Urinary bladder (tissue), 4 donors: ENCODE measurements around the gene PIGH. TPM values are rescaled to one million over a fixed set of nuclear protein-coding genes. Genes with fewer than 3 reads are reported as not detected.
"Not testable (repeated sequence)": the region's sequence is repeated elsewhere in the genome, so short reads cannot be mapped to it uniquely, and the experiment has no call there.

ENCODE experiments used
- DNase-seq: peaks from one replicate; pipeline ENCODE4 v3.0.0-alpha.2; 2015; ENCODE audit errors: extremely low spot score
- H3K27ac ChIP-seq: one replicate; pipeline ENCODE4 v1.5.1; 2013; ENCODE audit warnings: low read depth, mild to moderate bottlenecking, moderate library complexity
- H3K36me3 ChIP-seq: one replicate; pipeline ENCODE4 v1.6.1; 2013; ENCODE audit warnings: mild to moderate bottlenecking, moderate library complexity; ENCODE audit not compliant: insufficient read depth
- H3K4me1 ChIP-seq: one replicate; pipeline ENCODE4 v1.6.1; 2013; ENCODE audit warnings: mild to moderate bottlenecking, moderate library complexity; ENCODE audit not compliant: insufficient read depth
- H3K4me3 ChIP-seq: one replicate; pipeline ENCODE4 v1.5.1; 2013; ENCODE audit warnings: low read depth, low read length
- WGBS: extraction: QIAGEN DNeasy Blood & Tissue Kit; methylation state at CpG from one replicate; pipeline ENCODE4 v1.1.7; 2013; 5-methylcytosine and 5-hydroxymethylcytosine counted together
- polyA plus RNA-seq: library from polyadenylated mRNA; stranded (reverse); fragments of 200-250 nt; gene quantifications from one replicate; pipeline ENCODE4 v1.2.3, GENCODE V29; 2013
- total RNA-seq: library from RNA; depleted of rRNA; stranded (reverse); fragments of >200 nt; gene quantifications from one replicate; pipeline ENCODE4 v1.2.3, GENCODE V29; 2014
- donor health status: healthy with polysubstance abuse.
- donor health status: healthy.

Gene PIGH
- total and polyA plus RNA-seq, 2 donors = 26.0 to 26.3 TPM

DNA sequence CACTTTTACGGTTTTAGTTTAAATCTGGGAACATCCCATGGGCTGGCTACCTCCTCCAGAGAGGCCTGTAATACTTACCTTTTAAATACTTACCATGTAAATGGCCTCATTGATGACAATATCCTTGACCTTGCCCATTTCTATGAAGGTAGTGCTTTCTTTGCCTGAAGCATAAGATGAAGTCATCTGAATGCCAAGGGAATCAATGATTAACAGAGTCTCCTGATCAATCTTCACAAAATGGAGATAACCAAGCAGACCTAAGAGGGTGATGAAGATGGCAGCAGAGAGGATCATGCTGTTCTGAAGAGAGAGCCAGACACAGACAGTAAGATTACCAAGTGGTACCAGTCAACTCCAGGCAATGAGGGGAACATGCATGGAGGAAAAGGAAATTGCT is 6.4 kb downstream of the PIGH start:
- not testable (repeated sequence) for H3K4me3 ChIP-seq, H3K36me3 ChIP-seq, H3K27ac ChIP-seq, H3K4me1 ChIP-seq, DNase-seq
- 0% methylated on average over 1 of the region's 1 CpG for WGBS

DNA sequence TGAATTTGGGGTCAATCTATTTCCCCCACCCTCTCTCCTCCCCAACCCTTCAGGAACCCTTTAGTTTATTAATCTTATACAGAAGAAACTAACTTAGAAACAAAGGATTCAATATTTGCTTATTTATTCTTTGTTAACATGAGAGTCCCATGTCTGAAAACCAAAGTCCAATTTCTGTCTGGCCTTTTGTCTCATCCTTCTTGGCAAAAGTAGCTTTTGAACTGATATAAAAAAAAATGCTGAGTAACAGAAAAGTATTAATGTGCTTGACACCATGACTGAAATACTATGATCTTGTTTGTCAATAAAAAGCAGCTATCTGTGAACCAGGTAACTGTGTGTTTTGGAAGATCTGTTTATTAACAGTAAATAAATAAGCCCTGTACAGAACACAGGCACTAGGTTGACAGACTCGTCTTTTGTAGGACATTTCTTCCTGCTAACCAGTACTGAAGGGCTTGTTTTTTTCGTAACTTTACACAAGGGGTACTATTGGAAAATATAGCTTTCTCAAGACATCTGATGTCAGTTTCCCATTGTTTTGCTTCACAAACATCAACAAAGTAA is 10.8 kb downstream of the PIGH start:
- DNase-seq = no peak
- Histone ChIP-seq H3K36me3 (peaks cover 5% of the 10 kb centered on the region), H3K4me3 (no peak overlapping the region), H3K4me1 (no peaks in the 10 kb centered on the region), H3K27ac (no peak overlapping the region)
- WGBS = 88% methylated on average over 2 of the region's 2 CpGs

DNA sequence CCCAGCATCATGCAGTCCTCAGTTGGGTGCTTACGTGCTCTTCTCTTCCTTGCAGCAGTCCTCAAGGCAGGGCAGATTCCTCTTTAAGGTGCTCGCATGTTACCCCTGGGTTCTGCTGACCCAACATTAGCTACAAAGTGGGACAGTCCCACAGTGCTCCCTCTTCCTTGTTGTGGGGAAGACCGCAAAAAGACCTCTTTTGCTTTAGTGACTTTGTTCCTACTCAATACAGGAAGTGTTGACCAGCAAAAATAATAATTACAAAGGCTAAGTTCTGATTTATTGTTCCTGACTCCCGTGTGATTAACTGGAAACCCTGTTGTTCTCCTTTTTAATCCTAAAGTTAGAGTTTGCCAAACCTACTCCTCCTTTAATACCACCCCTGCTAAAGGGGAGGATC is 13.7 kb downstream of the PIGH start:
- no peaks in the 10 kb centered on the region for H3K4me1 ChIP-seq
- DNase-seq = no peak
- H3K36me3 ChIP-seq = peaks cover 2% of the 10 kb centered on the region
- no peak overlapping the region for H3K27ac ChIP-seq
- no peak overlapping the region for H3K4me3 ChIP-seq
- WGBS = 78% methylated on average over 4 of the region's 4 CpGs

DNA sequence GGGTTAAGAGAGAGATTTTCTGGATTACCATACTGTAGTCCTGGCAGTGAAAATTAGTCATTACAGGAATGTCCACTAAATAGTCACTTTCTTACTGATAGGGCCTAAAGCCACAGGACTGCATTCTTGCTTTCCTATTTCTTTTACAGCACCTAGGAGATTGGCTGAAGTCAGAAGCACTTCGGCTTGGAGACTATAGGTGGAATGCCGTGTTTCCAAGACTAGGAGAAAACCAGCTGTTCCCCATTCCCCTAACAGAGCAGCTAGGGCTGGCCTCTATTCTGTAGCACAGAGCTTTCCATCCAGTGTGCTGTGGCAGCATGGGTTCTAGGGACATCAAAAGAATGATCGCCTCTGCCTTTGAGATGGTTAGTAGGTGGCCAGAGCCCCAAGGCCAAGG is 15.1 kb downstream of the PIGH start:
- Histone ChIP-seq H3K4me3 (no peak overlapping the region), H3K4me1 (no peaks in the 10 kb centered on the region), H3K36me3 (peaks cover 2% of the 10 kb centered on the region), H3K27ac (no peak overlapping the region)
- DNase-seq = no peak
- WGBS = 87% methylated on average over 3 of the region's 3 CpGs

DNA sequence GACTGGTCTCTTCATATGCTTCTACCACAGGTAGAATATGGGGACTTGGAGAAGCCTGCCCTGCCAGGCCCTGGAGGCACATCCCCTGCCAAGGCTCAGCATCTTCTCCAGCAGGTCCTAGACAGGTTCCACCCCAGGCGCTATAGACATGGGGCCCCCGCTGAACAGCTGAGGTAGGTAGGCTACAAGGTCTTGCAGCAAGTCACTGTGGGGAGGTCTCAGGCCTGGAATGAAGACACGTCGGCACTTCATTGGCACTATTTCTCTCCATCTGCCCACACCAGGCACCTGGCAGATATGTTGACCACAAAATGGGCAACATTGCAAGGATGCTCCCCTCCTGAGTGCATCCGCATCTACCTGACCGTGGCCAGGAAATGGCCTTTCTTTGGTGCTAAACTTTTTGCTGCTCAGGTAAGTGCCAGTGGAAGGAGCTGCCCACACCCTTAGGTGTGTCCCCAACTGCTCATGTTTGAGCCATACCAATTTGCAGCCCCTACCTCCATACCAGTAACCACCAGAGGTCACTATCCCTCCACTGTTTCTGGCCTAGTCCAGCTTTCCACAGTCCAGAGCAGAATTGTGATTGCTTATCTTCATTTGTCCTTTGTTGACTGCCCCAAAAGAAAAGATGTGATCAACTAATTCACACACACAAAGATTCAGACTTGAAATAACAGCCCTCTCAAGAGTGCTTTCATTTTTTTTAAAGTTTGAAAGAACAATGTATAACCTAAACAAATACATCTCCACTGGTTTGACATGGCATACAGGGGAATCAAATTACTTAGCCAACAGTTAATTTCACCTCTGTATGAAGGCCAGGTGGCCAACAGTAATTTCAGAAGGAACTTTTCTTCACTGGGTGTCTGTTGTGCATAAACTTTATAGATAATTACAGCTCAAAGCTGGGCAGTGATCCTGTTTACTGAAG is 16.1 kb downstream of the PIGH start:
- Histone ChIP-seq H3K4me1 (no peaks in the 10 kb centered on the region), H3K36me3 (peaks cover 2% of the 10 kb centered on the region), H3K27ac (no peak overlapping the region), H3K4me3 (no peak overlapping the region)
- DNase-seq = no peak
- WGBS = 90% methylated on average over 6 of the region's 6 CpGs

DNA sequence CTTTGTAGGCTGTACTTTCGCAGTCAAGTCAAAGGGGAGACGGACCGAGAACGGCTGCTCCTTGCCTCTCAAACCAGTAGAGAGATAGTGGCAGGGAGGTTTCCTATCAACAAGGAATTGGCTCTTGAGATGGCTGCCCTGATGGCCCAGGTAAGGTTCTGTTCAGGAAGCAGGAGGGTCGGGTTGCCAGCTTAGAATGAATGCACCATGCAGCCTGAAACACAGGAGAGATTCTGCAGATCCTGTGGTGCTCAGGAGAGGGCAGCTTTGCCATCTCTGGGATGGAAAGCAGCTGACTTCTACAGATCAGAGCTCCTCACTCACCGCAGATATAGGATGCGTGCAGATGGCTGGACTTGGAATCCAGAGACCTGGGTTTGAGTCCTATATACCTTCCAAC is 18.0 kb downstream of the PIGH start:
- DNase-seq = no peak
- H3K4me3 ChIP-seq = no peak overlapping the region
- no peaks in the 10 kb centered on the region for H3K4me1 ChIP-seq
- no peaks in the 10 kb centered on the region for H3K36me3 ChIP-seq
- WGBS = 80% methylated on average over 7 of the region's 7 CpGs
- no peak overlapping the region for H3K27ac ChIP-seq

DNA sequence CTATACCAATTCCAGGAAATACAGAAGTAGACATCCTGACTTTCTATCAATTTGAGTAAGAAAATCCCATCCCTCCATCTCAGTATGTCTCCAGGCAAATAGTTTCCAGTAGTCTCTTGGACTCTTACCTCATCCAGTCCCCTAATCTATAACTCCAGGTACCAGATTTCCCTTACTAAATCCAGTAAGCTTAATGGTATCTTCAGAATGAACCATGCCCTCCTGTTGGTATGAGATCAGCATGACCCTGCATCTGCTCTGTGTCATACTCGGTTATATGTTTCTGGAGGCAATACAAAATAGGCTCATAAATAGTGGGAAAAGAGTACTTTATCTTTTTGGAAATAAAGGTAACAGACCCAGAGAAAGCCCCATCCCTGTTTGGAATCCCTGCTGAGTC is 18.4 kb downstream of the PIGH start:
- 76% methylated on average over 1 of the region's 1 CpG for WGBS
- H3K27ac ChIP-seq = no peak overlapping the region
- no peak for DNase-seq
- H3K36me3 ChIP-seq = no peaks in the 10 kb centered on the region
- H3K4me1 ChIP-seq = no peaks in the 10 kb centered on the region
- H3K4me3 ChIP-seq = no peak overlapping the region

DNA sequence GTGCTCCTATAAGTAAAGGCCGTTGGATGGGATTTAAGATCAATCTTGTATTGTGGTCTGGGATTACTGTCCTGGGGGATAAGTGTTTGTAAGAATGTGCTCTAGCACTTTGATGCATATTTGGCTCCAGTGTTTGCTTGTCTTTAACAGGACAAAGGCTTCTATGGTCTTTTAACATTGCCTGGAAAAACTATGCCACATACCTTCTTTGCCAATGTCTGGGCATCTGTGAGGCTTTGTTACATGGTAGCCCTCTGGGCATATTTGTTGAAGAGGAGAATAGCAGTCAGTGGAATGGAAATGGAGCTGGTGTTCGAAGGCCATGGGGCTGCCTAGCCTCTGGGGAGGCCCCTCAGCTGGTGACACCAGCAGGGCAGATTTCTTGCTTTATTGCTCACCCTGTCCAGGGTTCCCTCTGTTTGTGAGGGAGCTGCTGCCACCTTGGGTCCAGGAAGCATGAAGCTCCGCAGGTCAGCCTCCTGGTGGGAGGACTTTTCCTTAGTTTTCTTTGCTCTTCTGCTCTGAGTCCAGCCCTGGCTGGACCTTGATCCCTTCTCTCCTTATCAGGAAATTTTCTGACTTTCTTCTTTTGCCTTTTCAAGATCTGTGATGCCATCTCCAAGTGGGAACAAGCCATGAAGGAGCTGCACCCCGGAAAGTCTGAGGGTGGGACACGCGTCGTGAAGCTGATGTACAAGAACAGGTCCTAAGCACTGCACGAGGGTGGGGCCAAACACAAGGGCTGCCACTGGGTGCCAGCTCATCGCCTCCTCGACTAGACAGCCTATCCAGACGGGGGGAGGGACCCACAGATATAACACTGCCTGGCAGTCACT is 19.5 kb downstream of the PIGH start:
- H3K4me1 ChIP-seq = no peaks in the 10 kb centered on the region
- no peak overlapping the region for H3K4me3 ChIP-seq
- no peak for DNase-seq
- H3K36me3 ChIP-seq = no peaks in the 10 kb centered on the region
- 83% methylated on average over 11 of the region's 11 CpGs for WGBS
- H3K27ac ChIP-seq = no peak overlapping the region

DNA sequence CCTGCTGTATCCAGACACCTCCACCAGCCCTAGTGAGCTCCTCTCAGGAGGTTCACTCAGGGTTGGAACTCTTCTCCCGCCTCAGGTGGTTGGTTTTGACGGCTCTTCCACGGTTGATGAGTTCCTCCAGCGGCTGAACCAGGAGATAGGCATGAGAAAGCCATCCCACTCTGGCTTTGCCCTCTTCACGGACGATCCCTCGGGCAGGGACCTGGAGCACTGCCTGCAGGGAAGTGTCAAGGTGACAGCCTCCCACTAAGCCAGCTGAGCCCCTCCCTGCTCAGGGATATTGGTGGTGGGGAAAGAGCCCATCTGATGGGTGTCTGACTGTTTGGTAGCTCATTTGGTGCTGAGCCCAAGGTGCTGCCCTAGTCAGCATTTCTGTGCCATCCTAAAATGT is 20.4 kb downstream of the PIGH start:
- Histone ChIP-seq H3K4me1 (no peaks in the 10 kb centered on the region), H3K4me3 (no peak overlapping the region), H3K36me3 (no peaks in the 10 kb centered on the region), H3K27ac (no peak overlapping the region)
- WGBS = 90% methylated on average over 7 of the region's 7 CpGs
- DNase-seq = no peak

DNA sequence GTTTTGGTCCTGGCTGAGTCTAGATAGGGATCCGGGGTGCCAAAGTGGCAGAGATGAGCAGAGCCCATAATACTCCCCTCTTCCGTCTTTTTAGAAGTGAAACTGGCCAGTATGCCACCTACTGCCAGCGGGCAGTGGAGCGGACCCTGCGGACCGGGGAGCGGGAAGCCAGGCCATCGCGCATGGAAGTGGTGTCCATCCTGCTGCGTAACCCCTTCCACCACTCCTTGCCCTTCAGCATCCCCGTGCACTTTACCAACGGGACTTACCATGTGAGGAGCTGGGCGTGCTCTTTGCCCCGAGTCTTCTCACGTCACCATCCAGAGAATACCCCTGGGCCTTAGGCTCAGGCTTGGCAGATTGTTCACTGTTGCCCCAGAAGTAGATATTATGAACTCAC is 21.0 kb downstream of the PIGH start:
- Histone ChIP-seq H3K36me3 (no peaks in the 10 kb centered on the region), H3K4me1 (no peaks in the 10 kb centered on the region), H3K4me3 (no peak overlapping the region), H3K27ac (no peak overlapping the region)
- DNase-seq = no peak
- WGBS = 80% methylated on average over 15 of the region's 15 CpGs

DNA sequence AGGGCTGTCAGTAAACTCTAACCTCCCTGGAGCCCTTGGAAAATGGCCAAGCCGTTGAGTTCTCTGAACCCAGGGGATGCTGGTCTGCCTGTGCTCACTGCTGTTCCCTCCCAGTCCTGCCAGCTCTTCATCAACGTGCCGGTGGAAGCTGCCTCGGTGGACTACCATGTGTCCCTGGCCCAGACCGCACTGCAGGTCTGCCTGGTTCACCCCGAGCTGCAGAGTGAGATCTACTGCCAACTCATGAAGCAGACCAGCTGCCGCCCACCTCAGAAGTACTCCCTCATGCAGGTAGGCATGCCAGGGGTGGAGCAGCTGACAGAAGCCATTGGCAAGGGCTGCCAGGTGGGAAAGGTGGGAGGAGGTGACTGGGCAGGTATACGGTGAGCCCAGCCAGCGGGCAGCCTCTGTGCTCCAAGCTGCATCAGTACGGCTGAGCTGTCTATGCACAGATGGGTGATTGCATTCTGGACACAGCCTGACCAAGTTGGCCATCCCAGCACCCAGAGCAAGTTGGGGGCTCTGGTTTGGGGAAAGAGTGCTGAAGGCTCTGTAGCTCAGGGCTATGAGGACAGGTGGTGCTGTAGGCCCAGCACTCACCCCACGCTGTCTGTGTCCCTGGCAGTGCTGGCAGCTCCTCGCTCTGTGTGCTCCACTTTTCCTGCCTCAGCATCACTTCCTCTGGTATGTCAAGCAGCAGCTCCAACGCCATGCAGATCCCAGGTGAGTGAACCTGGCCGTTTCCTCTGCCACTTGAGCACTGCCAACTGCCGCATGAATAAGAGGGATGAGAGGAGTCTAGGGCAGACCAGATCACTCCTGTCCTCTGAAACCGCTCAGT is 21.9 kb downstream of the PIGH start:
- no peak for DNase-seq
- WGBS = 83% methylated on average over 16 of the region's 16 CpGs
- Histone ChIP-seq H3K4me3 (no peak overlapping the region), H3K36me3 (no peaks in the 10 kb centered on the region), H3K4me1 (no peaks in the 10 kb centered on the region), H3K27ac (no peak overlapping the region)

DNA sequence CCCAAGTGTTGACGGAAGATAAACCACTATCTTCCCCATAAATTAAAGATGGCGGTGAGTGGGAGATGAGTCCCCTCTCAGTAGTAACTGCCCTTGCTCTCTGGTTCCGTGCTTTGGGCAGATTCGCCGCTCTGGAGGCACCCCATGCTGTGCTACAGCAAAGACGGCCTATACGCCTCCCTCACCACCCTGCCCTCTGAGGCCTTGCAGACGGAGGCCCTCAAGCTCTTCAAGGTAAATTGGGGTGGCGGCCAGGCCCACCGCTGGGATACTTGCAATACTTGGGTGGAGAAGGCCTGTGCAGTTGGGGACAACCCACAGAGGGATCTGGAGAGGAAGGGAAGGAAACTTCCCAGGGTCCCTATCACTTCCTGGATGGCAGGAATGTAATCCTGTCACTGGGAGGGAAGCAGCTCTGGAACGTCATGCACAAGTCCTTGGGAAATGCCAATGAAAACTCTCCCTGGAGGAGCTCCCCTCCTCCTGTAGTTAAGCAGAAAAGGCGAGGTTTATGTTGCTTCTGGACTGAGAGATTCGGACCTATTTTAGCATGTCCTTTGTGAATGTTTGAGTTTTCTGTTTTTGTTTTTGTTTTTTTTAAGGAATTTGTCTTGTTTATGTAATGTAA is 22.8 kb downstream of the PIGH start:
- no peak for DNase-seq
- WGBS = 81% methylated on average over 13 of the region's 13 CpGs
- H3K27ac ChIP-seq = no peak overlapping the region

More for the DNA sequence above, 22.8 kb downstream of the PIGH start:
- H3K4me1 ChIP-seq = no peaks in the 10 kb centered on the region
- H3K36me3 ChIP-seq = no peaks in the 10 kb centered on the region
- H3K4me3 ChIP-seq = no peak overlapping the region
